CMK (cell line): ENCODE data around the gene GRAMD2B.
"Not testable (repeated sequence)": the region's sequence is repeated elsewhere in the genome, so short reads cannot be mapped to it uniquely, and the experiment has no call there.

Source experiments
- DNase-seq: peaks from one replicate; pipeline ENCODE4 v3.0.0-alpha.2; 2010; ENCODE audit warnings: low read depth

Gene GRAMD2B, protein sequence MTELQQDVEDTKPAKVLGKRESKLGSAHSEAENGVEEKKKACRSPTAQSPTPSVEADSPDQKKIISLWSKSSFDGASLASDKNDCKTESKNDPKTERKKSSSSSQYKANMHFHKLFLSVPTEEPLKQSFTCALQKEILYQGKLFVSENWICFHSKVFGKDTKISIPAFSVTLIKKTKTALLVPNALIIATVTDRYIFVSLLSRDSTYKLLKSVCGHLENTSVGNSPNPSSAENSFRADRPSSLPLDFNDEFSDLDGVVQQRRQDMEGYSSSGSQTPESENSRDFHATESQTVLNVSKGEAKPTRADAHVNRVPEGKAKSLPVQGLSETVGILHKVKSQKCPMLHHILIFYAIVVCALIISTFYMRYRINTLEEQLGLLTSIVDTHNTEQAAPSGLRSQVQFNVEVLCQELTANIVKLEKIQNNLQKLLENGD

DNA sequence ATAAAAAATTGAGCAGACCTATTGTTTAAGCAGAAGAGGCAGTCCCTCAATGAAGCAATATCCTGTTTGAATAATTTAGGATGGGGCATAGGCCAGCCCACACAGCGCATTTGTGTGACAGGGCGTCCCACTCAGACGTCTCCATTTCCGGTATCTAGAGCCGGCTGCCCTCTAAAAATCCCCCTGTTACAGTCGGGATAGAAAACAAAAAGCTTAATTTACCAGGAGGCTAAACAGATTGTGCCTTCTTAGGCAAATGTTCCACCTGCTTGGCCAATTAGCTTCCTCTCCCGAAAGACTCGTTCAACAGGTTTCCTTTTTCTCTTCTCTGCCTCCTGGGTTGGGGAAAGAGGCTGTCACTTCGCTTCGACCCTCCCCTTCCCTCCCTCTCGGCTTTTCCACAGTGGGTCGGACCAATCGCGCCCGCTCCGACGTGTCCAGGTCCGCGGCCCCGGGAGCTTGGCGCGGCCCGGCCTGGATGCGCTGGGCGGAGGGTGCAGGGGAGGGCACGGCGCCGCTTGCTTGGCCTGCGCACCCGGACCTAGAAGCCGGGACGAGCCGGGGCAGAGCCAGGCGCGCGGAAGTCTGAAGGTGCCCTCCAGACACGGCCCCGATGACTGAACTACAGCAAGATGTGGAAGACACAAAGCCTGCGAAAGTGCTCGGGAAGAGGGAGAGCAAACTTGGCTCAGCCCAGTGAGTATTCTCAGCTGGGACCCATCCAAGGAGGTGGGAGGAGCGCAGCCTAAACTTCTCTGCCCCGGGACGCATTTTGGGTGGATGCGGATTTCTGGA, at the start of gene GRAMD2B:
TSS of gene GRAMD2B (plus strand) at position 416 of the 795 bp plus-strand sequence. CDS start at position 614, 198 bp downstream.
- DNase-seq, result no peak

DNA sequence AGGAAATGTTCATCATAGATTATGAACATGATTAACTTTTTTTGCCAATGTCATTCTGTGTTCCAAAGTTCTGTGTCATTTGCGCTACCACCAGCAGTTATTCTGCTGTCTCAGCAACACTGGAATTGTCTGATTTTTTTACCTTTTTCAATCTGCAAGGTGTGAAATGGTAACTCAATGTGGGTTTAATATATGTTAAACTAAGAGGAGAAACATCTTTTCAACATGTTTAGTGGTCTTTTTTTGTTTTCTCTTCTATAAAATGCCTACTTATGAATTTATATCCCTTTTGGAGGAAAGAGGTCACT, 49.1 kb upstream of the GRAMD2B start:
- no peak for DNase-seq

DNA sequence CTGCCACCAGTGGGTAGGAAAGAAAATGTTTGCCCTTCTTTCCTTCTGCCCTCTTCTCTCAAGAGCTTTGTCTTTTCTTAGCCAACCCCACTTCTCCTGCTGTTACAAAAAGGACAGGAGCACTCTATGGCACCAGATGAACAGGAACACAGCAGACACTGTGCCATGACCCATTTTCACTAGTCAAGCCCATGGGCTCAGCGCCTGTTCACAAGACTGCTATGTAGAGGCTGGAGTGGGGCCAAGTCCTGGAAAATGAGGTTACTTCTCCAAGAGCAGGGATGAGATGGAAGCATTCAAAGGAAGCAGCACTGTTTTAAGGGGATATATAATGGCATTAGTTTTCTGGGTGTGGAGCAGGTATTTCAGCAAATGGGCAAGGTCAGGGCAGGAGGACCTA, 46.8 kb upstream of the GRAMD2B start:
- DNase-seq, result no peak

DNA sequence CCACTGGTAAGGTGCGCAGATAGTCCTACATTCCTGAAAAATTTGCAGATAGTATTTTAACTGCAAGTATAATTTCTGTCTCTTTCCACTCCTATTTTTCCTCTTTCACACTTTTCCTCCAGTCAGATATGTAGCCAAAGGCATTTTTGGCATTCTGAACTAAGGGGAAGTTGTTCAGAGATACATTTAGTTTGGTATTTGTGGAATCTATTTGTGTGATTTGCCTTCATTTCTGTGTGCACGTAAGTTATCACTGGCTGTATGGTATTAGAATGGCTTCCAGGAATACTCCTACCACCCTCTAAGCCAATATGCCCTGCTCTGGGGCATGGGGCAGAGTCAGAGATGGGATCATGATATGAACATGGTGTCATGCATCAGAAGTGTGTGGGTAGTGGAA, 45.8 kb upstream of the GRAMD2B start:
- no peak for DNase-seq

DNA sequence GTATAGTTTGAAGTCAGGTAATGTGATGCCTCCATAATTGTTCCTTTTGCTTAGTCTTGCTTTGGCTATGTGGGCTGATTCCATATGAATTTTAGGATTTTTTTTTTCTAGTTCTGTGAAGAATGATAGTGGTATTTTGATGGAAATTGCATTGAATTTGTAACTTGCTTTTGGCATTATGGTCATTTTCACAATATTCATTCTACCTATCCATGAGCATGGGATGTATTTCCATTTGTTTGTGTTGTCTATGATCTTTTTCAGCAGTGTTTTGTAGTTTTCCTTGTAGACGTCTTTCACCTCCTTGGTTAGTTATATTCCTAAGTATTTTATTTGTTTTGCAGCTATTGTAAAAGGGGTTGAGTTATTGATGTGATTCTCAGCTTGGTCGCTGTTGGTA, 42.9 kb upstream of the GRAMD2B start:
- not testable (repeated sequence) for DNase-seq

DNA sequence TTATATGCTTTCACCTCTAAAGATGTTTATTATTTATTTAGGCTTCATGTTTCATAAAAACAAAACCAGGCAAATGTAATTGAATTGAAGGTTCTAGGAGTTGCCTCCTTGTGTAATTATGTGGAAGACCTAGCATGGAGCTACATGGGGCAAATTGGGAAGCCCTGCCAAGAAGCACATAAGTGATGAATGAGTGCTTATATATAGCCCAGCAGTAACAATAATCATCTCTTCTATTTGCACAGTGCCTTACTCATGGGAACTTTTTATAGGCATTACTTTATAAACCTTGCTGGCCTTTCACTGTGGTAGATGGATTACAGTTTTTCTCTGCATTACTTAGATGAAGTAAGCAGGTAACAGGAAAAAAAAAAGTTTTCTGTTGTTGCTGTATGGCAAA, 40.0 kb upstream of the GRAMD2B start:
- DNase-seq, result no peak

DNA sequence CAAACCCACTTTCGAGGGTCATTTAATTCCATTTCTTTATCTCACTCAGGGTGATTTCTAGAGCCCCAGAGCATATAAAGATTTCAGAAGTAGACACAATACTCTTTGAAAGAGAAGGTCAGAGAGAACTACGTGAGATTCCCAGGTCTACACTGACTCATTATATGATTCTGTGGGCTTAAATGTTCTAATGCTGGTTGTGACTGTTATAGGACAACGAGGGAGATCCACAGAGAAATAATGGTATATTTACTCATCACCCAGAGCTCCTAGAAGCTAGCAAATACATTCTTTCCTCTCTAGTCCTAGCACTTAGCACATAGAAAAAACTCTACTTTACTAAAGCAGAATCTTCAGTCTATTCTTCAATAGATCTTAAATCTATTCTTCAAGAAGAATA, 39.4 kb upstream of the GRAMD2B start:
- DNase-seq, result no peak

DNA sequence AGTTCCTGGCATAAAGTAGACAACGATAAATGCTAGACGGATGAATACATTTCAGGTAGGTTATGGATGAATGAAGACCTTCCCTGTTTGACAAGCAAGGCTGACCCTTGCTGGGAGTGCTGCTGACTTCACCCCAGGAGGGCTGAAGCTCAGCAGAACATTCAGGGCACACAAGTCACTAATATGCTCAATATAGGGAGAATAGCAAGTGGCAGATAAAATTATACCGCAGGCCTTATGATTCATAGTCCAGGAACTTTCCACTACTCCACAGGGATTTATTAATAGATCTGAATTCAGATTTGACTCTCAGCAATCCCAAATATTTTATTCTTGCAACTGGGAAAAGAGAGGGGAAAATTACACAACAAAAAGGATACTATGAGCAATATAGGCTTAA, 38.2 kb upstream of the GRAMD2B start:
- DNase-seq, result no peak

DNA sequence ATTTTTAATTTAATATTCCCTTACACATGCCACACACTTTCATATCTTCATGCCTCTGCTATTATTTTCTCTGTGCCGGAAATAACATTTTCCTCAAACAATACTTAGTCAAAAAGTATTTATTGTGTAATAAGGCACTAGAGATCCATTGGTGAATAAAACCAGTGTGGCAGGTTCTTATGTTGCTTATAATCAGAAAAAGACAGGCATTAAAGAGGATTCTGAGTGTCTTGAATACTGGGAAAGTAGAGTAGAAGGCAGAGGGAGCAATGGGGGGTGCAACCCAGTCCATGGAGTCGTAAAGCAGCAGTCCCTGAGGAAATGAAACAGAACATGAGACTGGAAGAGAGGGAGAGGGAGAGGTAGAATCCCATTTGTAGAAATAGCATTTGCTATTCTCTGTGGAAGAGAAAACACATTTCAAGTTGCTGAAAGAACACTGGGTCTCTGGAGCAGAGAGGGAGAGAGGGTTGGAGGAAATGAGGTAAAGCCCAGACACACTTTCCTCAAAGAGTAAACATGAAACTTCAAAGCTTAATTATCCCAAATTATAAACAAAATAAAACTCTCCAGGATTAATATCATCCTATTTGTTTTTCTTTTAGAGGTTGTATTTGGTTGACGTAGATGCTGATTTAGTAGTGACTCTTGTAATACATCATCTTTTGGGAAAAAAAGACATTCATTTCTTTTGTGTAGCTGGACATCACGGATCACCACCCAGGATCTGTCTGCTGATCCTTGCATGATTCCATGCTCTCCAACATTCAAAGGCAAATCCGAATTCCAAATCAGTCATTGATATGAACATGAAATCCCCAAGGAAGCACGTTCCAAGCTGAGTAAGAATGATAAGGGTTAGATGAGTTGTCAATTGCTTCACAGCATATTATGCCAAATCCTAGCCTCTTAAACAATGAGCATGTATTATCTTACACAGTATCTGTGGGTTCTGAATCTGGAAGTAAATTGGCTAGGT, 37.4 kb upstream of the GRAMD2B start:
- no peak for DNase-seq

DNA sequence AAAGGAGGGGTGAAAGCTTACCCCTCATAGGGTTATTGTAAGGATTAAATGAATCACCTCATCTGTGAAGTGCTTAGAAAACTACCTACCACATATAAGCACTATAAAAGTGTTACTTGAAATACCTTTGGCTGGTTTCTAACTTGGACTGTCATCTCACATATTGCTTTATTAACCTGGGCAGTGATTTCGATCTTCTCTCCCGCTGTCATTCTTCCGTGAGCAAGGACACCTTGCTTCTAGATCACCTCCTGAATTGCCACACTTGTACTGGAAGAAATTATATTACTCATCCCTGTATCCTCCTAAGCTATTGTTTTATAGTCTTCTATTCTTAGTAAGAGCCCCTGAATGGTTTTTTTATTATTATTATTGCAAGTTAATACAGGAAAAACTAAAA, 34.0 kb upstream of the GRAMD2B start:
- DNase-seq, result no peak

DNA sequence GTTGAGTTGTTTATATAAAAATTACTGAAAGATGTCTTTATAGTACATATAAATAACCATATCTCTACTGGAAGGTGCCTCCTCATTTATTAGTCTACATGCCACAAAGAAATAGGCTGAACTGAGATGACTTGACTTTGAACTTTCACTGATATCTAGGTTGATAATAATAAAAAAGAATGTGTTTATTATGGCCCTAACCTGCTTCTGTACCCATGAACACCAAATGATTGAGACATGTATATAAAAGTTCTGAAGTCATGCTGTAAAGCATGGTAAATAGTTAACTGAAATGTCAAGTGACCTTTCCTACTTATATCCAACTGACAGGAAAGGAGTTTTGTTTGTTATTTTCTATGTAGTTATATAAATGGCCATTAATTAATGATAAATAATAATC, 33.2 kb upstream of the GRAMD2B start:
- no peak for DNase-seq

DNA sequence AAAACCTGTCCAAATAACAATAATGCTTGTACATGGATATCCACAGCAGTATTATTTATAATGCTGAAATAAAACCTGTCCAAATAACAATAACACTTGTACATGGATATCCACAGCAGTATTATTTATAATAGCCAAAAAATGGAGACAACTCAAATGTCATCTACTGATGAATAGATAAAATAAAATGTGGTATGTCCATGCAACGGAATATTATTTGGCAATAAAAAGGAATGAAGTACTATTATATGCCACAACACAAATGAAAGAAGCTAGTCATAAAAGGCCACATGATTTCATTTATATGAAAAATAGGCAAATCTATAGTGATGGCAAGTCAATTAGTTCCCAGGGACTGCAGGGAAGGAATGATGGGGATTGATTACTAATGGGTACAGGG, 31.8 kb upstream of the GRAMD2B start:
- no peak for DNase-seq

DNA sequence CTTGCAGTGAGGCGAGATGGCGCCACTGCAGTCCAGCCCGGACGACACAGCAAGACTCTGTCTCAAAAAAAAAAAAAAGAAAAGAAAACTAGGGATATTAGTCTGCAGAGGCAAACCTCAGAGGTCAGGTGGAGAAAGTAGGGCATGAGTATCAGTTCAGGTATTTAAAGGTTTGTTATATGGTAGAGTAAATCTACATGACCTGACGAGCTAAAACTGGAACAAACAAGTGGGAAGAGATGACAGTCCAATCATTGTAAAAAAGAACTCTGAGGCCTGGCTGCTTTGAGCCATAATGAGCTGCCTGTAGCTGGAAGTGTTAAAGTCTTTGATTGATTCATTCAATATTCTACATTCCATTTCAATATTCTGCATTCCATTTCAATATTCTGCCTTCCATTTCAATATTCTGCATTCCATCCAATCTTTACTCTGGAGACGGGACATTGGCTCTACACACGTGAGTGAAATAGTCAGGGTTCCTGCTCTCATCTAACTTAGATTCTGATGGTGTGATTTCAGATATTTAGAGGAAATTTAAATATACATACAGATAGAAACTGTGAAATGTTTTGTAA, 28.9 kb upstream of the GRAMD2B start:
- no peak for DNase-seq

DNA sequence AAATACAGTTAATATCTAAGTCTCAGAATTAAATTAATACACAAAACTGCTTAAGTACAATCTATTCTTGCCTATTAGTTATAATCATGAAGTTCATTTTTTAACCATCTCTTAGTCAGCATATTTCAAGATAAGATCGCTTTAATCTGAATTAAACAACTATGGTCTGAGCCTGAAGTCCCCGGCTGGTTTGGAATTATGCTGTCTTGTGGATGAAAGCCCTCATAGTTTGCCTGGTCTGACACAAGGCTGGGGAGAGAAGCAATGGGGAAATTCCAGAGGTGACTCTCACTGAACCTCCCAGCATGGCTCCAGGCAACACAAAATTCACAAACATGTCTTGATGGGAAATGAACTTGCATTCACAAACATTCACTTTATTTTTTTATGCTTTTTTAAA, 28.0 kb upstream of the GRAMD2B start:
- no peak for DNase-seq

DNA sequence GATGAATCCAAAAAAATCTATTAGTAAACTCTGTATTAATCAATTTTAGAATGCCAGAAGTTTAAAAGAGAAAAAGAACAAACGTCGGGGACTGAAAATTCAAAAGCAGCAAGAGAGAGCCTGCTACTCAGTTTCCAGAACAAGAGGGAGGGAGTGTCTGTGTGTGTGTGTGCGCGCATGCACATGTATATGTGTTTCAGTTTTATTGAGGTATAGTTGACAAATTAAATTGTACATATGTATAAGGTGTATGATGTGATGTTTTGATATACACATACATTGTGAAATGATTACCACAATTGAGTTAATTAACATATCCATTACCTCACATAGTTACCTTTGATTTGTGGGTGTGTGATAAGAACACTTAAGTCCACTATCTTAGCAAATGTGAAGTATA, 27.6 kb upstream of the GRAMD2B start:
- DNase-seq, result no peak

DNA sequence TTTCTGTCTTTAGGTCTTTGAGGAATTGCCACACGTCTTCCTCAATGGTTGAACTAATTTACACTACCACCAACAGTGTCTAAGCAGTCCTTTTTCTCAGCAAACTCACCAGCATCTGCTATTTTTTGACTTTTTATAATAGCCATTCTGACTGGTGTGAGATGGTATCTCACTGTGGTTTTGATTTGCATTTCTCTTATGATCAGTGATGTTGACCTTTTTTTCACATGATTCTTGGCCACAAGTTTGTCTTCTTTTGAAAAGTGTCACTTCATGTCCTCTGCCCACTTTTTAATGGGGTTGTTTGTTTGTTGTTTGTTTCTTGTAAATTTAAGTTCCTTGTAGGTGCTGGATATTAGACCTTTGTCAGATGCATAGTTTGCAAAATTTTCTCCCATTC, 26.5 kb upstream of the GRAMD2B start:
- not testable (repeated sequence) for DNase-seq

DNA sequence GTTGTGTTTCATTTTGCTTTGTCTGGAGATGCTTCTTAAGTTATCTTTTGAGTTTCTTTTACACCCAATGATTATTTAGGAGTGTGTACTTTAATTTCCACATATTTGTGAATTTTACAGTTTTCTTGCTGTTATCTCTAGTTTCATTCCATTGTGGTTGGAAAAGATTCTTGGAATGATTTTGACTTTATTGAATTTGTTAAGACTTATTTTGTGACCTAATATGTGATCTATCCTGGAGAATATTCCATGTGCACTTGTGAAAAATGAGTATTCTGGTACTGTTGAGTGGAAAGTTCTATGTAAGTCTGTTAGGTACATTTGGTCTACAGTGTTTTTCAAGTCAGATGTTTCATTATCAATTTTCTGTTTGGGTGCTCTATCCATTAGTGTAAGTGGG, 24.4 kb upstream of the GRAMD2B start:
- DNase-seq, result no peak

DNA sequence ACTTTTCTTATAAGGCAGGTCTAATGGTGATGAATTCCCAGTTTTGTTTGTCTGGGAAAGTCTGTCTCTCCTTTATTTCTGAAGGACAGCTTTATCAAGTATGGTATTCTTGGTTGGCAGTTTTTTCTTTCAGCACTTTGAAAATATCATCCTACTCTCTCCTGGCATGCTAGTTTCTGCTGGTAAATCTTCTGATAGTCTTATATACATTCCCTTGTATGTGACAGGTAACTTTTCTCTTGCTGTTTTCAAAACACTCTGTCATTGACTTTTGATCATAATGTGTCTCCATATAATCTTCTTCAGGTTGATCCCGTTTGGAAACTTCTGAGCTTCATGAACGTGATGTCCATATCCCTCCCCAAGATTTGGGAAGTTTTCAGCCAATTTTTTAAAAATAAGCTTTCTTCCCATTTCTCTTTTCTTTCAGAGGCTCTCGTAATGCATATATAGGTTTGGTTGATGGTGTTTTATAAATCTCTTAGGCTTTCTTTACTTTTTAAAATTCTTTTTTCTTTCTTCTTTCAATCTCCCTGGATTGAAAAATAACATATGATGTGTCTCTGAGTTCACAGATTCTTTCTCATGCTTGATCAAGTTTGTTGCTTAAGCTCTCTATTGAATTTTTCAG, 22.5 kb upstream of the GRAMD2B start:
- DNase-seq, result no peak

DNA sequence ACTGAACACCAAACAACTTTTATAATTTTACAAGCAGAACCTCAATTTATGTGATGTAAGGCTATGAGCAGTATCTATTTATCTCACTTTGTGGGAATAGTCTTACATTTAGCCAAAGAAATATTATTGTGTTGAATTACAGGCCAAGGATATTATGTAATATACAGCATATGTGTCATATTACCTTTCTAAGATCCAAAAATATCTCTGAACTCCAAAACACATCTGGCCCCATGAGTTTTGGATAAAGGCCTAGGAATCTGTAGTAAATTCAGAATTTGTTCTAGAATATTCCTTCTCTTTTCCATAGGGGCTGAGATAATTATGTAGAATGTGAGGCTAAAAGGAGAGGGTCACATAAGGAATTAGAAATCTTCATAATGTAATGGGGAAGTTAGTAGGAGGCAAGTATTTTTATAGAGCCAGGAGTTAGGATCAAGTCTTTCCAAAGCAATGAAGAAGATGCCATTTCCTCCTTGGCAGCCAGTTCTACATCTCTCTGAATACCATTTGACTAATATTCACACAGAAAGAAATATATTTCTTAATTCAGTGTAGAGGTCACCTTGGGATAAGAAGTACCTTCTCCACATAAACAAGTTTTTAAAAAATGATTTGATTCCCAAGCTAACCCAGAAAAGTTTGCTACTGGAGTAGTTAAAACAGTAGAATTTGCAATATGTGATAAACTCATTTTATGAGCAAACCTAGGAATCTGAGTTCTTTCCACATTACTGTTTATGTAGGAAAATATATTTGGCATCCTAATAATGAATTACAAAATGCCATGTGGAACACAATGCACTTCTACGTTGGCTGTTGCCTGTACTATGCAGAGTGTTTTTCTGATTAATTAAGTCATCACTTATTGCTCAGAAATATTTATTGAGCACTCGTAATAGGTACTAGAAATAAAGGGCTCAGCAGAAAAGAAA, 20.3 kb upstream of the GRAMD2B start:
- DNase-seq, result no peak

DNA sequence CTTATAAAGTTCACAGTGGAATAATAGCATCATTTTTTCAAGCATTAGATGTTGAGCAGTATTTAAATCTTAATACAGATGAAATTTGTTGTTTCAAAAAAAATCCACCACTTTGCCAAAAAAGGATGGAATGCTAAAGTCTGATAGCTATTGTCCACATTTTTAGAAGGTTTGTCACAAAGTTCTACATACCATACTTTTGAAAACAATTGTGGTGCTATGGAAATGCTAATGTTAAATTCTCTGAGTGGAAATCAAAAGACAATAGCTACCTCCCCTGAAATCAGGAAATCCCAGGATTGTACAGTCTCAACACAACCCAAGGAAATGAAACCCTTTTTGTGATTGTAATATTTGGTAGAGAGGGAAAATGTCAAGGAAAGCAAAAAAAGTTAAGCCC, 19.3 kb upstream of the GRAMD2B start:
- DNase-seq, result no peak
